Endothelial cell of umbilical vein (primary cell): ENCODE results near the gene EIF4E1B. TPM values are rescaled to one million over a fixed set of nuclear protein-coding genes. Genes with fewer than 3 reads are reported as not detected.

Experiments
- BruUV-seq: library from RNA; stranded (reverse); fragments of 400-500 nt; replicated peaks from 2 replicates; lab custom pipeline; 2021; lab: Mats Ljungman, UMichigan
- CTCF ChIA-PET: fragments of 300-600, 350-600 bp; sonication (Branson Sonifier 250); formaldehyde crosslinking; loops from one replicate; lab custom pipeline; 2021; ENCODE audit warnings: antibody characterized with exemption, inconsistent platforms; lab: Charles Lee
- POLR2A ChIA-PET: fragments of 300-600, 350-600 bp; sonication (Branson Sonifier 250); formaldehyde crosslinking; loops from one replicate; lab custom pipeline; 2021; ENCODE audit warnings: antibody characterized with exemption, inconsistent platforms; lab: Charles Lee
- DNase-seq: peaks from one replicate; pipeline ENCODE4 v3.0.0-alpha.2; 2011; ENCODE audit warnings: low read depth, low spot score
- FAIRE-seq: peaks from 2 replicates; lab custom pipeline; 2011; peaks lifted over from hg19 to GRCh38; lab: Jason Lieb, UNC
- H2AFZ ChIP-seq: 2 replicates; pipeline ENCODE4 v1.6.0; 2012; ENCODE audit warnings: low read depth, low read length, control low read depth, inconsistent platforms
- H3K27ac ChIP-seq: 2 replicates; pipeline ENCODE4 v1.5.1; 2011; ENCODE audit warnings: low read depth, mild to moderate bottlenecking, control low read depth, low read length, moderate library complexity; ENCODE audit not compliant: insufficient read depth
- H3K27me3 ChIP-seq, 2 experiments: 2 replicates each; pipeline versions ENCODE4 v1.6.0 to v1.6.1; 2011; ENCODE audit warnings: low read length in 2 of 2, mixed read lengths in 1 of 2; ENCODE audit not compliant: control insufficient read depth in 2 of 2, insufficient read depth in 2 of 2
- H3K36me3 ChIP-seq, 2 experiments: 2 replicates in 1 of 2; 3 replicates in 1 of 2; pipeline ENCODE4 v1.5.1; 2011; ENCODE audit warnings: low read length in 2 of 2, mild to moderate bottlenecking in 1 of 2, moderate library complexity in 1 of 2; ENCODE audit not compliant: control insufficient read depth in 2 of 2, insufficient read depth in 2 of 2; ENCODE audit errors: extremely low read depth in 1 of 2
- H3K4me1 ChIP-seq: 3 replicates; pipeline ENCODE4 v1.5.1; 2011; ENCODE audit warnings: mild to moderate bottlenecking, low read length; ENCODE audit not compliant: control insufficient read depth, insufficient read depth; ENCODE audit errors: extremely low read depth
- H3K4me2 ChIP-seq: 2 replicates; pipeline ENCODE4 v1.6.1; 2011; ENCODE audit warnings: low read length, control low read depth, mixed read lengths; ENCODE audit not compliant: insufficient read depth
- H3K4me3 ChIP-seq, 3 experiments: fragments of 200-600 bp in 1 of 3; sonication (generic), shearing (Covaris generic) in 1 of 3; replicated peaks in 1 of 3; 2 replicates each; pipeline ENCODE4 v1.5.1; 2011 to 2016; ENCODE audit warnings: control low read depth in 3 of 3, low read length in 3 of 3, mild to moderate bottlenecking in 2 of 3, inconsistent platforms in 1 of 3, low read depth in 1 of 3, moderate library complexity in 1 of 3; ENCODE audit not compliant: insufficient read depth in 1 of 3
- H3K79me2 ChIP-seq: 2 replicates; pipeline ENCODE4 v1.6.0; 2012; ENCODE audit warnings: low read length, inconsistent platforms; ENCODE audit not compliant: control insufficient read depth, insufficient read depth
- H3K9ac ChIP-seq: replicated peaks from 2 replicates; pipeline ENCODE3; 2011; ENCODE audit warnings: low read length, control low read depth; ENCODE audit not compliant: insufficient read depth; ENCODE audit errors: extremely low read depth
- H3K9me1 ChIP-seq: replicated peaks from 3 replicates; pipeline ENCODE4 v1.6.0; 2011; ENCODE audit warnings: mild to moderate bottlenecking, low read length; ENCODE audit not compliant: control insufficient read depth, insufficient read depth; ENCODE audit errors: extremely low read depth
- H3K9me3 ChIP-seq: replicated peaks from 2 replicates; pipeline ENCODE4 v1.5.1; 2012; ENCODE audit warnings: low read length, inconsistent platforms; ENCODE audit not compliant: control insufficient read depth, insufficient read depth
- H4K20me1 ChIP-seq: replicated peaks from 2 replicates; pipeline ENCODE3; 2011; ENCODE audit warnings: mild to moderate bottlenecking, low read length; ENCODE audit not compliant: control insufficient read depth, insufficient read depth; ENCODE audit errors: extremely low read depth
- EZH2 ChIP-seq: IDR thresholded peaks from 2 replicates; pipeline ENCODE4 v1.6.1; 2012; ENCODE audit warnings: borderline replicate concordance, low read depth, mild to moderate bottlenecking, moderate library complexity, low read length, inconsistent platforms; ENCODE audit not compliant: severe bottlenecking
- FOS ChIP-seq: IDR thresholded peaks from 2 replicates; pipeline ENCODE4 v1.6.1; 2011; ENCODE audit warnings: mild to moderate bottlenecking, low read length, moderate library complexity, borderline replicate concordance; ENCODE audit not compliant: insufficient read depth
- GATA2 ChIP-seq: IDR thresholded peaks from 2 replicates; pipeline ENCODE4 v1.7.0; 2011; ENCODE audit warnings: low read depth, mild to moderate bottlenecking, moderate library complexity, mixed read lengths, low read length; ENCODE audit not compliant: insufficient read length, insufficient read depth
- JUN ChIP-seq: IDR thresholded peaks from 2 replicates; pipeline ENCODE4 v1.6.1; 2011; ENCODE audit warnings: borderline replicate concordance, low read depth; ENCODE audit not compliant: insufficient read length, insufficient read depth
- MYC ChIP-seq: IDR thresholded peaks from one replicate; pipeline ENCODE4 v1.6.1; 2011; ENCODE audit warnings: mild to moderate bottlenecking, low read depth, low read length
- POLR2A ChIP-seq: IDR thresholded peaks from 2 replicates; pipeline ENCODE4 v1.6.1; 2012; ENCODE audit warnings: low read depth, mild to moderate bottlenecking, control low read depth, low read length
- POLR2AphosphoS5 ChIP-seq: IDR thresholded peaks from 2 replicates; pipeline ENCODE4 v1.6.1; 2012; ENCODE audit warnings: low read depth, mild to moderate bottlenecking, control low read depth, low read length, moderate library complexity; ENCODE audit not compliant: insufficient read depth
- dilution Hi-C: fragments of 300-500 bp; cut with MboI; formaldehyde crosslinking; loops from one replicate; pipeline ENCODE4 v1.15.0; 2019; ENCODE audit warnings: low sequenced_read_pairs; ENCODE audit not compliant: extremely low pct_ligation_motif_present
- intact Hi-C: fragments of 100-400 bp; cut with micrococcal nuclease; formaldehyde crosslinking; loops from one replicate; pipeline ENCODE4 v1.10.0; 2022
- polyA plus RNA-seq, 4 experiments: library from polyadenylated mRNA; depleted of rRNA in 3 of 4; stranded (reverse) in 3 of 4; unstranded in 1 of 4; fragments of >200 nt; gene quantifications; 2 replicates each; pipeline versions ENCODE4 v1.2.1 to v1.2.3, GENCODE V29; 2011 to 2012; ENCODE audit warnings: missing spikeins in 1 of 4
- total RNA-seq: library from RNA; stranded (reverse); gene quantifications from 2 replicates; pipeline ENCODE4 v1.2.3, GENCODE V29; 2021
- TF ChIP-seq, protein P1 (sequence below): IDR thresholded peaks from 2 replicates; pipeline ENCODE4 v1.6.1; 2011; ENCODE audit not compliant: insufficient read depth, insufficient read length
- TF ChIP-seq, protein P2 (sequence below), 2 donors: IDR thresholded peaks; 1 replicate in 1 of 2; 2 replicates in 1 of 2; pipeline ENCODE4 v1.5.1; 2011; ENCODE audit warnings: low read length in 2 of 2, mild to moderate bottlenecking in 2 of 2, moderate library complexity in 2 of 2, control low read depth in 1 of 2, inconsistent platforms in 1 of 2, low read depth in 1 of 2; ENCODE audit not compliant: insufficient read depth in 1 of 2; ENCODE audit errors: extremely low read depth in 1 of 2

The EIF4E1B gene
- total and polyA plus RNA-seq, 2 donors (not counting 3 experiments of a cell fraction or from before 2014, with no cell fraction given) = not detected

DNA sequence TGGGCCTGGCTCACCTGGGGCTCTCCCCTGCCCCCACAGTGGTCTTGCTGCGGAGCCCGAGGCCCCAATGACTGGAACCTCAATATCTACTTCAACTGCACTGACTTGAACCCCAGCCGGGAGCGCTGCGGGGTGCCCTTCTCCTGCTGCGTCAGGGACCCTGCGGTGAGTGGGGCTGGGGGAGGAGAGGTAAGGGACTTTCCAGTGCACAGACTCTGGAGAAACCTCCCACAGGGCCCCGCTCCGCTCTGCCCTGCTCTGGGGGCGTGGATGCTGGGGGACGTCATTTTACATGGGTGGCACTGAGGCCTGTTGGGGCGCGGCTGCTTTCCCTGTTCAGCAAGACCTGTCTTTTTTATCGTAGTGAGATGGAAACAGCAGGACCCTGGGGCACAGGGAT is 24.4 kb downstream of the EIF4E1B start:
- H3K9me3 ChIP-seq = no peaks in the 10 kb centered on the region
- H3K4me3 ChIP-seq = no peak overlapping the region
- H4K20me1 ChIP-seq = no peaks in the 10 kb centered on the region
- no peak for DNase-seq
- no peak overlapping the region for H2AFZ ChIP-seq
- H3K9me1 ChIP-seq = no peaks in the 10 kb centered on the region
- POLR2A ChIA-PET = no interaction called here
- TF ChIP-seq GATA2 = no peak
- TF ChIP-seq POLR2A = no peak
- TF ChIP-seq EZH2 = no peak
- TF ChIP-seq JUN = no peak
- TF ChIP-seq, protein P1, sequence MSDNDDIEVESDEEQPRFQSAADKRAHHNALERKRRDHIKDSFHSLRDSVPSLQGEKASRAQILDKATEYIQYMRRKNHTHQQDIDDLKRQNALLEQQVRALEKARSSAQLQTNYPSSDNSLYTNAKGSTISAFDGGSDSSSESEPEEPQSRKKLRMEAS = no peak
- TF ChIP-seq MYC = no peak
- no peak for TF ChIP-seq FOS
- peaks cover 5 to 19% of the 10 kb centered on the region in 2 experiments for H3K36me3 ChIP-seq
- dilution Hi-C loops = no loop called here
- H3K4me1 ChIP-seq = no peaks in the 10 kb centered on the region
- CTCF ChIA-PET = no interaction called here
- H3K27ac ChIP-seq = no peak overlapping the region
- H3K4me2 ChIP-seq = no peak overlapping the region
- H3K79me2 ChIP-seq = no peaks in the 10 kb centered on the region
- H3K27me3 ChIP-seq = no peaks in the 10 kb centered on the region
- no peak overlapping the region for H3K9ac ChIP-seq
- intact Hi-C loops = loop anchor here (5.0 kb wide), 1 partner anchor 657 kb away; the partner anchor contains the start of gene MXD3
- no peak for FAIRE-seq
- no TSS peak for BruUV-seq

GRCh38 chr5:176656467-176656990 is 26.1 kb downstream of the EIF4E1B start:
- Histone ChIP-seq H3K79me2 (no peaks in the 10 kb centered on the region), H3K36me3 (peaks cover 5 to 19% of the 10 kb centered on the region in 2 experiments), H3K27ac (no peak overlapping the region), H3K27me3 (no peaks in the 10 kb centered on the region), H3K4me1 (no peaks in the 10 kb centered on the region), H3K4me3 (no peak overlapping the region), H2AFZ (no peak overlapping the region), H3K9me3 (no peaks in the 10 kb centered on the region), H3K4me2 (no peak overlapping the region), H3K9me1 (no peaks in the 10 kb centered on the region), H3K9ac (no peak overlapping the region), H4K20me1 (no peaks in the 10 kb centered on the region)
- no peak for DNase-seq
- FAIRE-seq = no peak
- BruUV-seq = no TSS peak
- ChIA-PET POLR2A (no interaction called here), CTCF (interaction anchor here (1.1 to 2.9 kb wide), 5 partner anchors 9 to 455 kb away, joined by 3 to 20 read pairs (median 8); partner anchors contain the start of genes EIF4E1B, SNCB and TSPAN17)
- TF ChIP-seq, protein P1 = no peak
- TF ChIP-seq EZH2 (no peak), GATA2 (no peak), MYC (no peak), POLR2A (no peak), POLR2AphosphoS5 (no peak), FOS (no peak), JUN (no peak)
- TF ChIP-seq, protein P2, sequence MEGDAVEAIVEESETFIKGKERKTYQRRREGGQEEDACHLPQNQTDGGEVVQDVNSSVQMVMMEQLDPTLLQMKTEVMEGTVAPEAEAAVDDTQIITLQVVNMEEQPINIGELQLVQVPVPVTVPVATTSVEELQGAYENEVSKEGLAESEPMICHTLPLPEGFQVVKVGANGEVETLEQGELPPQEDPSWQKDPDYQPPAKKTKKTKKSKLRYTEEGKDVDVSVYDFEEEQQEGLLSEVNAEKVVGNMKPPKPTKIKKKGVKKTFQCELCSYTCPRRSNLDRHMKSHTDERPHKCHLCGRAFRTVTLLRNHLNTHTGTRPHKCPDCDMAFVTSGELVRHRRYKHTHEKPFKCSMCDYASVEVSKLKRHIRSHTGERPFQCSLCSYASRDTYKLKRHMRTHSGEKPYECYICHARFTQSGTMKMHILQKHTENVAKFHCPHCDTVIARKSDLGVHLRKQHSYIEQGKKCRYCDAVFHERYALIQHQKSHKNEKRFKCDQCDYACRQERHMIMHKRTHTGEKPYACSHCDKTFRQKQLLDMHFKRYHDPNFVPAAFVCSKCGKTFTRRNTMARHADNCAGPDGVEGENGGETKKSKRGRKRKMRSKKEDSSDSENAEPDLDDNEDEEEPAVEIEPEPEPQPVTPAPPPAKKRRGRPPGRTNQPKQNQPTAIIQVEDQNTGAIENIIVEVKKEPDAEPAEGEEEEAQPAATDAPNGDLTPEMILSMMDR (IDR thresholded peaks at IDR 0.05; ENCODE audit: extremely low read depth in 1 of 2, insufficient read depth in 1 of 2, low read depth in 1 of 2, low read length in 2 of 2) = no peak
- intact Hi-C loops (no loop called here), dilution Hi-C loops (no loop called here)
